ENCODE results near the gene PLXDC2. TPM values are rescaled to one million over a fixed set of nuclear protein-coding genes. Genes with fewer than 3 reads are reported as not detected.

The PLXDC2 gene
- total RNA-seq, 3 donors from 2014 or later: 63.9 to 125 (median 101) TPM

DNA sequence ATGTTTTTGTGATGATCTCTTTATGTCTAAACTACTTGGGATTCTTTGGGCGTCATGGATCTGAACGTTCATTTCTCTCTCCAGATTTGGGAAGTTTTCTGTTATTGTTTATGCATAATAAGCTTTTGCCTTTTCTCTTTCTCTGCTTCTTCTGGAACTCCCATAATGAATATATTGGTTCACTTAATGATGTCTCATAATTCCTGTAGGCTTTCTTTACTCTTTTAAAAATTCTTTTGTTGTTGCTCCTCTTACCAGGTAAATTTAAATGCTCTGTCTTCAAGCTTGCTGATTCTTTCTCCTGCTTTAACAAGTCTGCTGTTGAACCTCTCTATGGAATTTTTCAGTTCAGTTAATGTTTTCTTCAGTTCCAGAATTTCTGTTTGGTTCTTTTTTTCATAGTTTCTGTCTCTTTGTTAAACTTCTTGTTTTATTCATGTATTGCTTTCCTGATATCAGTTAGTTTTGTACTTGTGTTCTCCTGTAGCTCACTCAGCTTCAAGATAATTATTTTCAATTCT, 317.5 kb downstream of the PLXDC2 start:
- H3K27ac ChIP-seq: no peak overlapping the region
- no peaks in the 10 kb centered on the region for H3K36me3 ChIP-seq
- no peak for DNase-seq (ENCODE audit: low spot score in 2 of 2)
- H3K9me3 ChIP-seq: peaks cover 11 to 20% of the 10 kb centered on the region in 2 donors
- TF ChIP-seq, protein P1, sequence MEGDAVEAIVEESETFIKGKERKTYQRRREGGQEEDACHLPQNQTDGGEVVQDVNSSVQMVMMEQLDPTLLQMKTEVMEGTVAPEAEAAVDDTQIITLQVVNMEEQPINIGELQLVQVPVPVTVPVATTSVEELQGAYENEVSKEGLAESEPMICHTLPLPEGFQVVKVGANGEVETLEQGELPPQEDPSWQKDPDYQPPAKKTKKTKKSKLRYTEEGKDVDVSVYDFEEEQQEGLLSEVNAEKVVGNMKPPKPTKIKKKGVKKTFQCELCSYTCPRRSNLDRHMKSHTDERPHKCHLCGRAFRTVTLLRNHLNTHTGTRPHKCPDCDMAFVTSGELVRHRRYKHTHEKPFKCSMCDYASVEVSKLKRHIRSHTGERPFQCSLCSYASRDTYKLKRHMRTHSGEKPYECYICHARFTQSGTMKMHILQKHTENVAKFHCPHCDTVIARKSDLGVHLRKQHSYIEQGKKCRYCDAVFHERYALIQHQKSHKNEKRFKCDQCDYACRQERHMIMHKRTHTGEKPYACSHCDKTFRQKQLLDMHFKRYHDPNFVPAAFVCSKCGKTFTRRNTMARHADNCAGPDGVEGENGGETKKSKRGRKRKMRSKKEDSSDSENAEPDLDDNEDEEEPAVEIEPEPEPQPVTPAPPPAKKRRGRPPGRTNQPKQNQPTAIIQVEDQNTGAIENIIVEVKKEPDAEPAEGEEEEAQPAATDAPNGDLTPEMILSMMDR (IDR thresholded peaks at IDR 0.05): no peak
- no peak for TF ChIP-seq POLR2A (IDR thresholded peaks at IDR 0.05)
- TF ChIP-seq POLR2AphosphoS5 (IDR thresholded peaks at IDR 0.05): no peak
- intact Hi-C loops (cut with DNase I; ENCODE audit: low total_unique reads): no loop called here
- no peak overlapping the region for H3K4me3 ChIP-seq
- H3K4me1 ChIP-seq: no peaks in the 10 kb centered on the region
- H3K27me3 ChIP-seq: no peaks in the 10 kb centered on the region

DNA sequence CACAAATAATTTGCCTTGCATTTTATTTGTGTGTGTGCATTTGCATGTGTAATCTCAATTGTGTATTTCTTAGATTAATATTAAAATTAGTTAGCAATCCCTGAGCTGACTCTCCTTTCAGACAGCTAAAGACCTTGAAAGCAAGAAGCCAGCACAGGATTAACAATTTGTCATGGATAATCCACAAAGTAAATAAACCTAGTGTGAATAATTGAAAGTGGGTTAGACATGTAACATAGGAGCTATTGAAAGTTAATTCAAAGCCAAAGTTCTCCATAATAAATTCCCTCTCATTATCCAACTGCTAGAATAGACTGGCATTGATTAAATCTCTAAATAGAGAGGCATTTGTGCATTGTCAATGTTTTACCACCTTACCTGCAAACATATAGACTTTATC, 326.1 kb downstream of the PLXDC2 start:
- H3K27me3 ChIP-seq: no peaks in the 10 kb centered on the region
- H3K4me1 ChIP-seq: no peaks in the 10 kb centered on the region
- no peaks in the 10 kb centered on the region for H3K36me3 ChIP-seq
- intact Hi-C loops (cut with DNase I; ENCODE audit: low total_unique reads): no loop called here
- no peak overlapping the region for H3K27ac ChIP-seq
- TF ChIP-seq POLR2A (IDR thresholded peaks at IDR 0.05): no peak
- TF ChIP-seq, protein P1 (IDR thresholded peaks at IDR 0.05): no peak
- no peak for TF ChIP-seq POLR2AphosphoS5 (IDR thresholded peaks at IDR 0.05)
- no peak overlapping the region for H3K4me3 ChIP-seq
- DNase-seq (ENCODE audit: low spot score in 2 of 2): no peak
- no peaks in the 10 kb centered on the region for H3K9me3 ChIP-seq

DNA sequence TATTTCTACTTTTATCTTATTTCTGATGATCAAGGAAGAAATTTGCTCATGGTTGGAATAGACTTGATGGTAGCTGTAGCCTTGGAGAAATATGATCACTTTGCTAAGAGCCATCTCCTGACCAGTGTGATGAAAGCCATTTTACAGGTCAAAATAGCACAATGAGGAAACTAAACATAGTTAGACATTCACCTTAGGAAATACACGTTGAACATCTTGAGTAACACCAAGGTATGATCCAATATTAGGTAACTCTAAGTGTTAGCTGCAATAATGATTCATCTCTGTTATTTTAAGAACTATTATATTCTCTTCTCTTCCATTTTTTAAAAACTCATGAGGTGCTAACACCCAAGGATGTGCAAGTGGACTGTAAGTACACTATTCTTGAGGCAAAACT, 328.0 kb downstream of the PLXDC2 start:
- no peak overlapping the region for H3K27ac ChIP-seq
- intact Hi-C loops (cut with DNase I; ENCODE audit: low total_unique reads): no loop called here
- no peaks in the 10 kb centered on the region for H3K36me3 ChIP-seq
- no peaks in the 10 kb centered on the region for H3K27me3 ChIP-seq
- H3K4me1 ChIP-seq: no peaks in the 10 kb centered on the region
- DNase-seq (ENCODE audit: low spot score in 2 of 2): no peak
- H3K9me3 ChIP-seq: no peaks in the 10 kb centered on the region
- no peak overlapping the region for H3K4me3 ChIP-seq
- no peak for TF ChIP-seq POLR2A (IDR thresholded peaks at IDR 0.05)
- TF ChIP-seq, protein P1 (IDR thresholded peaks at IDR 0.05): no peak
- TF ChIP-seq POLR2AphosphoS5 (IDR thresholded peaks at IDR 0.05): no peak

DNA sequence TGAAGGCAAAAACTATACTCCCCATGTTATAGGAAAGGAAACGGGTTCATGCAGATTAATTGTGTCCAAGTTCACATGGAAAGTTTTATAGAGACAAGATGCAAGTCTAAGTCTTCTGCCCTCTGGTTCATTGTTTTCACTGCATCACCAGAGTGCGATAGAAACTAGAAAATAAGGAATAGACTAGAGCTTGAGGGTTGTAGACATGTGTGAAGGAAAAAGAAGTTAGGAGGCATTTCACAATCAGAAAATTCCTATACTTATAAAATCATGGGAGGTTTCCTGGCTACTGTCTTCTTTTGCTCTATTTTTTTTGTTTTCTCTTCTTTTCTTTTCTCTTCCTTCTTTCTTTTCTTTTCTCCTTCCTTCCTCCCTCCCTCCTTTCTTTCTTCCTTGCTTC, 329.8 kb downstream of the PLXDC2 start:
- H3K27ac ChIP-seq: no peak overlapping the region
- no peaks in the 10 kb centered on the region for H3K27me3 ChIP-seq
- H3K36me3 ChIP-seq: no peaks in the 10 kb centered on the region
- H3K4me3 ChIP-seq: no peak overlapping the region
- intact Hi-C loops (cut with DNase I; ENCODE audit: low total_unique reads): no loop called here
- TF ChIP-seq POLR2A (IDR thresholded peaks at IDR 0.05) (no peak), POLR2AphosphoS5 (IDR thresholded peaks at IDR 0.05) (no peak)
- TF ChIP-seq, protein P1 (IDR thresholded peaks at IDR 0.05): no peak
- no peaks in the 10 kb centered on the region for H3K9me3 ChIP-seq
- no peaks in the 10 kb centered on the region for H3K4me1 ChIP-seq
- DNase-seq (ENCODE audit: low spot score in 2 of 2): no peak

DNA sequence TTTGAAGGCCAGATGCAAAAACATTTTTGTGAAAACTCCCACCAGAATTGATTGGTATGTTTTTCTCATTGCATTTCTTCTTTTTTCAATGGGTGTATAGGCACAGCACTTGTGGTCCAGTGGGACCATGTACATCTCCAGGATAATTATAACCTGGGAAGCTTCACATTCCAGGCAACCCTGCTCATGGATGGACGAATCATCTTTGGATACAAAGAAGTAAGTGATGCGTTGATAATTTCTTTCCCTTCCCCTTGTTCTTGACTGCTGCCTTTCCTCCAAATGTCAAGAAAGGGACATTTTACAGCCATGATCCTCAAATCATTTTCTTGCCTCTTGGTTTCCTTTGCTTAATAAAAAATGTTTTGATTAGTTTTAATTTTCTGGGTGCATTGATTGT, 331.5 kb downstream of the PLXDC2 start:
- Histone ChIP-seq H3K36me3 (no peaks in the 10 kb centered on the region), H3K27ac (no peak overlapping the region), H3K4me1 (no peaks in the 10 kb centered on the region), H3K4me3 (no peak overlapping the region), H3K9me3 (no peaks in the 10 kb centered on the region), H3K27me3 (no peaks in the 10 kb centered on the region)
- no peak for DNase-seq (ENCODE audit: low spot score in 2 of 2)
- intact Hi-C loops (cut with DNase I; ENCODE audit: low total_unique reads): no loop called here
- TF ChIP-seq, protein P1 (IDR thresholded peaks at IDR 0.05): no peak
- TF ChIP-seq POLR2A (IDR thresholded peaks at IDR 0.05) (no peak), POLR2AphosphoS5 (IDR thresholded peaks at IDR 0.05) (no peak)
